NT2/D1 (cell line): ENCODE results near the gene COX6A2.

Source experiments
- SUZ12 ChIP-seq: IDR thresholded peaks from 2 replicates; pipeline ENCODE4 v1.6.1; 2011; ENCODE audit not compliant: insufficient read length, insufficient read depth; ENCODE audit errors: extremely low read depth
- YY1 ChIP-seq: IDR thresholded peaks from 2 replicates; pipeline ENCODE4 v1.6.1; 2011; ENCODE audit not compliant: insufficient read length, insufficient read depth
- ZNF274 ChIP-seq: IDR thresholded peaks from 2 replicates; pipeline ENCODE4 v1.6.1; 2011; ENCODE audit warnings: mild to moderate bottlenecking, low read depth, low read length

DNA sequence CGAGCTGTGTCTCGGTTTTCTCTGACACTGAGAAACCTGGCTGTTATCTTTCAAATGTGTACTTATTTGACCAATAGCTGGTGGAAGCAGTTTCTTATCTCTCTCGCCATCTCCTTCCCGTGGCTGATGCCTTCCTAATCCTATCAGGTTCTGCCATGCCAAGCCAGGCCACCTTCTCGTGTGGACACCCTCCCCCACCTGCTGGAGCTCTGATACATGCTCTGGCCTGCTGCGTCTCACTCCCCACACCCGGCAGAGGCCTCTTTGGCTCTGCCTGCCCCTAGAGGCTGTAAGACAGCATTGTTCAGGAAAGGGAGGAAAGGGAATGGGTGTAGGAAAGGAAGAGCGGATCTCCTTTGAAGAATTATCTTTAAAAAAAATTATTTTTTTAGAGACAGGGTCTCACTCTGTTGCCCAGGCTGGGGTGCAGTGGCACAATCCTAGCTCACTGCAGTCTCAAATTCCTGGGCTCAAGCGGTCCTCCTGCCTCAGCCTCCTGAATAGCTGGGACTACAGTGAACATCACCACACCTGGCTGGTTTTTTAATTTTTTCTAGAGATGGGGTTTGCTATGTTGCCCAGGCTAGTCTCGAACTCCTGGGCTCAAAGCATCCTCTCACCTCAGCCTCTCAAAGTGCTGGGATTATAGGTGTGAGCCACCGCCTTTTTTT is 23.7 kb upstream of the COX6A2 start:
- TF ChIP-seq YY1 (no peak), ZNF274 (no peak), SUZ12 (no peak)
